Activated T-helper 9 cell treated with anti-CD3 and anti-CD28 coated beads, Interleukin-2, amount 50 U/mL, for 16 hours (primary cell): ENCODE measurements around the gene PRR30.
"Not testable (repeated sequence)": the region's sequence is repeated elsewhere in the genome, so short reads cannot be mapped to it uniquely, and the experiment has no call there.

ENCODE experiments used
- DNase-seq: peaks from one replicate; pipeline ENCODE4 v3.0.0-alpha.2; 2020; ENCODE audit warnings: low read depth

The PRR30 gene

GRCh38 chr2:27139310-27139709 lies at the start of gene PRR30:
Gene PRR30 (minus strand): TSS chr2:27139410. CDS start chr2:27138329, 1,081 bp downstream.
- no peak for DNase-seq

DNA sequence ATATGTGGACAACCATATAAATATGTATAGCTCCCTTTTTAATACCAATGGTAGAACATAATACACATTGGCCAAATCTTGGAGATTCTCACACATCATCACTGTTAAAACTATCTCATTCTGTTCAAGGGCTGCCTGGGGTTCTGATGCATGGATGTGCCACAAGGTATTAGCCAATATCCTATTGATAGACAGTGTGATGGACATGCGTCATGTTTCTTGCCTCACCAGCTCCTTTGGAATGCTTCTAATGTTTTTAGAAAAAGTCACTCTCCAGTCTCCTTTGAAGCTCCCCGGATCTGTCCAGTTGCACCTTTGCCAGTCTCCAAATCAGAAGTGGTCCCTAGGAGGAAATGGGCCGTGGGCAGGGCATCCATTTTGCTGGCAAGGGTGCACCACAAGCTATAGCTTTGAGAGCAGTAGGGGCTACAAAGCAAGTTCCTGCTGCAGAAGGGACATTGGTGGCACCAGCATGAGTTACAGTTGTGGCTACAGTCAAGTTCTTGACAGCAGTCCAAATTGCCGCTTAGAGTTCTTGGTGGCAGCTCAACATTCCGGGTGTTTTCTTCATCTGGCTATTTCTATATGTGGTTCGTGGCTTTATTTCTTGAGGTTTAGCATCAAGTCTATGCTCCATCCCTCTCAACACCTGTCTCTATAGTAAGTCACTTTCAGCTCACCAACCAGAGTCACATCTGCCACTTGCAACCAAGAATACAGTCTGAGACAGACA lies 47.6 kb upstream of the PRR30 start:
- no peak for DNase-seq

DNA sequence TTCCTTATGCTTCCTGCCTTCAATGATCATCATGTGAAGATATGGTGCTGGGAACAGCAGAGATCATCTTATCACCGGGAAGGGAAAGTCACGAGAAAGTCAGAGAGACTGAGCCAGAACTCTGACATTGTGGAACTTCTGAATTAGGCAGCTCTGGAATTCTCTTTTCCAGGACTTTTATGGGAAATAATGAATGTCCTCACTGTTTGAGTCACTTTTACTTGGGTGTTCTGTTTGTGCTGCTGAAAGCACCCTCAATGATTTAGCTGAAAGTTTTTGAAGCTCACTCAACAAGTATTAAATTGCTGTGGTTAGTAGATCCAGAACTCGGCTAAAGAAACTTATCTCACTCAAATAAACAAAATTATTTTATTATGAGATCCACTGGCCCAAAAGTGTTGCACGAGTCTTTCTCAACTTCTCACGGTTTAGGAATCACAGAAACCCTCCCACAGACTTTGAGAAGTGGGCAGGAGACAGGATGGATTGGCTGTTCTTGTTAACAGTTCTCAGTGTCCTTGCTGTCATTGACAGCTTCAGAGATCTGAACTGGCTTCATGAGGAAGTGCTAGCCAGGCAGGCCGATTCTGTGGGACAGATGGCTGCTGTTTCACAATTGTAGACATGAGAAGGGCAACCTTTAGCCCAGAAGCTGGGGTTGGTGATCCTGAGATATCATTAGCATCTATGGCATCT lies 46.3 kb upstream of the PRR30 start:
- no peak for DNase-seq

GRCh38 chr2:27184115-27184514 lies 44.9 kb upstream of the PRR30 start:
- DNase-seq = no peak

DNA sequence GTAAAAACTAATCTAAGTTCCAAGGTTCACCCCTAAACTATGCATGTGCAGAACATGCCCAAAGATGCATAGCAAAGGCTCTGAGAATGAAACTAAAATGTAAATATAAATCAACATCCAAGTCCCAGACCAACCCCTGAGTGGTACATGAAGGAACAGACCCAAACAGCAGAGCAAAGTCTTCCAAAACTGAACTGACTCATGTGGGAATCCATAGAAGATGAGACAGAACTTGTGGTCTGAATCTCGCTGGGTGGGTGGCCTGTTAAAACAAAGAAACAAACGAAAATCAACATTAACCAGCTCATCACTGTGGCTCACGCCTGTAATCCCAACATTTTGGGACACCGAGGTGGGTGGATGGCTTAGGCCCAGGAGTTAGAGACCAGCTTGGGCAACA lies 43.1 kb upstream of the PRR30 start:
- no peak for DNase-seq

DNA sequence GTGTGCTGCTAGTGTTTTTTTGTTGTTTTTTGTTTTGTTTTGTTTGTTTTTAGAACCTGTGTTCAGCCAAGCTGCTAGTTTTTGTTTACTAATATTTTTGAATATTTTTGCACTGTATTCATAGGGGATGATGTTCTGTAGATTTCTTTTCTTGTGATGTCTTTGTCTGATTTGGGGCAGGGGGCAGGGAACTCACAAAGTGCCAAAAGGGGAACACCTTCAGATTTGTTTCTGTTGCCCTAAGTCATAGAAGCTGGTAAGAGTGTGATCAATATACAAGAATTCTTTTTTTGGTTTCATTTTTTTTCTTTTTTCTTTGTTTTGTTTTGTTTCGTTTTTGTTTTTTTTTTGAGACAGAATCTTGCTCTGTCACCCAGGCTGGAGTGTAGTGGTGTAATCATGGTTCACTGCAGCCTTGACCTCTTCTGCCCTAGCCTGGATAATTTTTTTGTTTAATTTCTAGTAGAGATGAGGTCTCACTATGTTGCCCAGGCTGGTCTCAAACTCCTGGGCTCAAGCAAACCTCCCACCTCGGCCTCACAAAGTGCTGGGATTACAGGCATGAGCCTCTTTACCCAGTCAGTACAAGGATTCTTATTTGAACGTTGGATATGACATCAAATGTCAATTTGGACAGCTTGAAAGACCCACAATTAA lies 40.3 kb upstream of the PRR30 start:
- no peak for DNase-seq

DNA sequence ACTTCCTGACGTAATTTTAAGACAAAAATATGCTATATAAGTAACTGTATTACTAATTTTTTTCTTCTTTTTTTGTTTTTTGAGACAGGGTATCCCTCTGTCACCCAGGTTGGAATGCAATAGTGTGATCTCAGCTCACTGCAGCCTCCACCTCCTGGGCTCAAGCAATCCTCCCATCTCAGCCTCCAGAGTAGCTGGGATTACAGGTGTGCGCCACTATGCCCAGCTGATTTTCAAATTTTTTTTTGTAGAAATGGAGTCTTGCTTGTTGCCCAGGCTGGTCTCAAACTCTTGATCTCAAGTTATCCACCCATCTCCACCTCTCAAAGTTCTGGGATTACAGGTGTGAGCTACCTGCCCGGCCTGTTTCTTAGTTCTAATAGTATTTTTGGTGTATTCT lies 39.3 kb upstream of the PRR30 start:
- no peak for DNase-seq

DNA sequence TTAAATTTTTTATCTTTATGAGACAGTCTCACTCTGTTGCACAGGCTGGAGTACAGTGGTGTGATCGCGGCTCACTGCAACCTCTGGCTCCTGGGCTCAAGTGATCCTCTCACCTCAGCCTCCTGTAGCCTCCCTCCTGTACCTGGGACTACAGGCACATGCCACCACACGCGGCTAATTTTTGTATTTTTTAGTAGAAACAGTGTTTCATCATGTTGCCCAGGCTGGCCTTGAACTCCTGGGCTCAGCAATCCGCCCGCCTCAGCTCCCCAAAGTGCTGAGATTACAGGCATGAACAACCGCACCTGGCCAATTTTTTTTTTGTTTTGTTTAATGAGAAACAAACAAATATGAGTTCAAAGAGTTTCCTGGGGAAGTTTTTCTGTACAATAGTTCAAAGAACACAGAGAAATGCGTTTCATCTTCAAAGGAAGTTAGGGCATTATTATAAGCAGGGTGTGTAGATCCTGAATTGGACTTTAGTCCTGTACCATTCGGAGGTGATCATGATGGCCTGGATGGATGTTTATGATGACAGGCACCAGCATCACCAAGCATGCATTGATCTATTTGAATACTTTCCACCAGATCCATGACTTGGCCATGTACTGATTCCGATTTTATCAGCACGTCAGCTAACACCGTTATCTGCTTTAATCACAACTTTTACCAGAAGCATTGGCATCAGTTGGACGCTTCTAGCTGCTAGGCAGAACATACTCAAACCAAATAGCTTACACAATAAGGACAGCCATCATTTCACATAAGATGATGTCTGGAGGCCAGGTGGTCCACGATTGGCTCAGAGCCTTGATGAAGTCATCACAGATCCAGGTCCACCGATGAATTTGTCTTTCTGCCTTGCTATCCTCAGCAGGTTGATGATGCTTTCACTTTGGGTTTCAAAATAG lies 38.5 kb upstream of the PRR30 start:
- no peak for DNase-seq

DNA sequence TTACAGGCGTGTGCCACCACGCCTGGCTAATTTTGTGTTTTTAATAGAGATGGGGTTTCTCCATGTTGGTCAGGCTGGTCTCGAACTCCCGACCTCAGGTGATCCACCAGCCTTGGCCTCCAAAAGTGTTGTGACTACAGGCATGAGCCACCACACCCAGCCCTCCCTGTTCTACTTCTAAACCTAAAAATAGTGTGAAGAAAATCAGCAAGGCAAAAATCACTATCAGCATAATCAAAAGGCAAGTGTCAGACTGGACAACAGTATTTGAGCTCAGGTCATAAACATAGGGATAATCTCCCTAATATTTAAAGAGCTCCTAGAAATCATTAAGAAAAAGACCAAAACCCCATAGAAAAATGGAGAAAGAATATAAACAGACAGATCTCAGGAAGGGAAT lies 36.6 kb upstream of the PRR30 start:
- not testable (repeated sequence) for DNase-seq

DNA sequence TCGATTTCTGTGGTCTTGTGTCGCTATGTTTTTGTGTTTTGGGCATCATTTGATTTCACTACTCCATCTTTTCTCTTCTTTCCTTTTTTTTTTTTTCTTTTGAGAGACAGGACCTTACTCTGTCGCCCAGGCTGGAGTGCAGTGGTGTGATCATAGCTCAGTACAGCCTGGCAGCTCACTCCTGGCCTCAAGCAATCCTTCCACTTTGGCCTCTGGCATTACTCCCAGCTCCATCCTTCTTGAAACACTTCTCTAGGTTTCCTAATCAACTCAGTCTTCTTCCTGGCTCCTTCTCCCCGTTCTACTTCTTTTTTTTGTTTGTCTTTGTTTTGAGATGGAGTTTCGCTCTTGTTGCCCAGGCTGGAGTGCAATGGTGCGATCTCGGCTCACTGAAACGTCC lies 36.1 kb upstream of the PRR30 start:
- DNase-seq = no peak

DNA sequence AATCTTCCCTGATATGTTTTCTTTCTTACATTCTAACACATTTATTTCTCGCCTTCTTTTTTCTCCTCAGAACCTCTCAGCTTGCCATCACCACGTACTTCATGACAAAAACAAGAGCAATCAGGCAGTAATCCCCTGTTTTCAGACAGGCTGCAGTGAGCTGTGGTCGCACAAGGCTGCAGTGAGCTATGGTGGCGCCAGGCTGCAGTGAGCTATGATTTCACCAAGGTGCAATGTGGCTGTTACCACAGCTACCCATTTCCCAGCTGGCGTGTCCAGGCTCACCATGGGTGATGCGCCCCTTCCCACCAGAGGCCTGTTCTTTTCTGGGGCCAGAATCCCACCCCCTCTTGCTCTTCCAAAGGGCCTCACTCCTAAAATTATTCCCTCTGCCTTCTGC lies 35.4 kb upstream of the PRR30 start:
- no peak for DNase-seq

GRCh38 chr2:27171351-27171848 lies 32.2 kb upstream of the PRR30 start:
- no peak for DNase-seq

- DNase-seq = no peak
These were observed 31.5 kb upstream of the PRR30 start for GRCh38 chr2:27170581-27171337.

DNA sequence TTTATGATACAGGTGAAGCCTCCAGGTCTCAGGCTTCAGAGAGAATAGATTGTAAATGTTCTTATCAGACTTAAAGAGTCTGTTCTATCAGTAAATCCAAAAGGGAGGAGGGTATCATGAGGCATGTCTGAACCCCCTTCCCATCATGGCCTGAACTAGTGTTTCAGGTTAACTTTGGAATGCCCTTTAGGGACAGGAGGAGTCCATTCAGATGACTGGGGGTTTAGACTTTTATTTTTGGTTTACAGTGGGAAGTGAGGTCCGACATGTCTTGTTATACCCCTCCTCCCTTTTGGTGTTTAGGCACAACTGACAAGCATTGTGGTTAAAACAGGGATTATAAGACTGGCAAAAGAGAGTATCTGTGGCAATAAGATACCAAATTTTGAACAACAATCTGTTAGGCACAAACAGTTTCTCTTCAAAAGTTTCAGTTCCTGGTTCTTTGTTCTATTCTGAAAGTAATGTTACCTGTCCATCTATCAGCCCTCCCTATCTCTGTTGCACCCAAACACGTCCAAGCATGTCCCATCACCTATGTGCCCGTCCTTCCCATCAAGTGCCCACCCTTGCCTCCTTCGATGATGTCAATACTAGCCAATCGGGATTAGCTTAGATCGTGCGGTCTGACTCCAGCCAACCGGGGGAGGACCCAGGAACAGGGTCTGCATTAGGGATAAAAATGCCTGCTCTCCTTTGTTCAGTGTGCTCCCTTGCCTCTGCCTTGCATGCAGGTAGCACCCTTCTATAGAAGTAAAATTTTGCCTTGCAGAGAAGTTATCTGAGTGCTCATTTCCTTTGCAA lies 26.0 kb upstream of the PRR30 start:
- DNase-seq = no peak

DNA sequence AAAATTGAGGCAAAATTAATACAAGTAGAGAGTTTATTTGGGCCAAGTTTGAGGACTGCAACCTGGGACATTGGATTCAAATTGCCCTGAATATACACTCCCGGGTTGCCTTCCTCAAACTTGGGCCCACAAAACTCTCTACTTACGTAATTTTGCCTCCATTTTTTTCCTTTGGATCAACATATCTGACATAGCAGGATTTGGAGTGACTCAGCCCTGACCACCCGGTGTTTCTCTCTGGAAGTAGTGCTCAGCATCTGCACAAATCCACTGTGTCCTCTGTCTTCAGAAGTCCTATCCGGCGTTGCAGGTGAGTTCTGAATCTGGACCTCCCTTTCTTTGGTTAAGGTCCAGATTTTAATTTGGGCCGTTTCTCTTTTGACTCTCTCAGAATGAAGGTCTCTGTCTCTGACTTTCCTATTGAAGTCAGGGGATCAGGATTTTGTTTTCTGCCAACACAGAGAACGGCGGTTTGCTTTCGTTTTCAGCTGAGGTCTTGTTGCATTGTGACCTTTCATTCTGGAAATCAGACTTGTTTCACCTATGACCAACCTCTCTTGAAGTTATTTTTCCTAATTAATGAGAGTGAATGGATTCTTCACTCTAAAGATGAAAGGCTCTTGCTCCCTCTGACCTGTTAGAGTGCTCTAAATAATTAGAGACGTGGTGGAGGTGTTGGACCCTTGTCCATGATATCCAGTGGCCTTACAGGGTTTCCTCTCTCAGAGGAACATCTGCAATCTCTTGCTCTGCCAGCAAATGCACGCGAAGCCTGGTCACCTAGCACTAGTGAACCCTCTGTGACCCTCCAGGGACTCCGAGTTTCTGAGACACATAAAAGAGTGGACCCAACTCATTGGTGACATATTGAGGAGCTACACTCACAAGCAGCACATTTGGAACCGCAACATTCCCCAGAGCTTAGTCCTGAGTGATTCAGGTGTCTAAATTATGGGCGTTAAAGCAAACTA lies 23.2 kb upstream of the PRR30 start:
- DNase-seq = no peak

- DNase-seq = no peak
These were observed 21.0 kb upstream of the PRR30 start for GRCh38 chr2:27160191-27160590.

GRCh38 chr2:27159271-27159670 lies 20.1 kb upstream of the PRR30 start:
- no peak for DNase-seq

GRCh38 chr2:27158468-27158867 lies 19.3 kb upstream of the PRR30 start:
- DNase-seq = no peak

- no peak for DNase-seq
These were observed 15.9 kb upstream of the PRR30 start for GRCh38 chr2:27155069-27155520.
